MG63 (cell line): ENCODE data around the gene MYH7B. TPM values are rescaled to one million over a fixed set of nuclear protein-coding genes. Genes with fewer than 3 reads are reported as not detected.

Experiments used
- DNase-seq: peaks from one replicate; pipeline ENCODE4 v3.0.0-alpha.2; 2020
- H3K27me3 ChIP-seq: fragments of 250-450 bp; sonication (Bioruptor Pico); 2 replicates; pipeline ENCODE4 v1.5.1; 2020; ENCODE audit warnings: mild to moderate bottlenecking, moderate library complexity
- H3K36me3 ChIP-seq: fragments of 250-450 bp; sonication (Bioruptor Pico); 2 replicates; pipeline ENCODE4 v1.5.1; 2020; ENCODE audit warnings: mild to moderate bottlenecking, moderate library complexity
- H3K4me3 ChIP-seq: fragments of 250-450 bp; sonication (Bioruptor Pico); 2 replicates; pipeline ENCODE4 v1.5.1; 2020; ENCODE audit warnings: mild to moderate bottlenecking, moderate library complexity
- H3K9me3 ChIP-seq: fragments of 250-450 bp; sonication (Bioruptor Pico); 2 replicates; pipeline ENCODE4 v1.5.1; 2020; ENCODE audit warnings: mild to moderate bottlenecking, moderate library complexity
- total RNA-seq: library from RNA; depleted of rRNA; stranded (reverse); fragments of >200 nt; shearing (Covaris generic); gene quantifications from 2 replicates; pipeline ENCODE4 v1.2.3, GENCODE V29; 2014; ENCODE audit warnings: low replicate concordance; rRNA removed

The MYH7B gene
- not detected in 2 replicates for total RNA-seq

GRCh38 chr20:34955231-34956040 is at the start of gene MYH7B, which contains the start of gene GSS:
Gene MYH7B, plus strand, starts transcription at chr20:34955868. Its CDS starts 22,138 bp downstream, at chr20:34978006.
Gene GSS, minus strand, starts transcription at chr20:34955806. Its CDS starts 3,954 bp downstream, at chr20:34951852.
- H3K9me3 ChIP-seq, result no peaks in the 10 kb centered on the region
- peak; percentile 98 for DNase-seq
- peaks cover 10% of the 10 kb centered on the region for H3K36me3 ChIP-seq
- peak within 1 kb of the TSS; percentile 75 for H3K4me3 ChIP-seq
- no peaks in the 10 kb centered on the region for H3K27me3 ChIP-seq

GRCh38 chr20:34907616-34908469 is 47.8 kb upstream of the MYH7B start:
- Histone ChIP-seq H3K9me3 (no peaks in the 10 kb centered on the region), H3K4me3 (no peak overlapping the region), H3K27me3 (no peaks in the 10 kb centered on the region), H3K36me3 (no peaks in the 10 kb centered on the region)
- DNase-seq, result peak; percentile 90

- H3K27me3 ChIP-seq, result no peaks in the 10 kb centered on the region
- no peaks in the 10 kb centered on the region for H3K9me3 ChIP-seq
- no peak overlapping the region for H3K4me3 ChIP-seq
- no peaks in the 10 kb centered on the region for H3K36me3 ChIP-seq
- no peak for DNase-seq
Measured at GRCh38 chr20:34915131-34915530, 40.5 kb upstream of the MYH7B start.

GRCh38 chr20:34915749-34916455 is 39.8 kb upstream of the MYH7B start:
- H3K27me3 ChIP-seq, result no peaks in the 10 kb centered on the region
- 0 out of 2 replicates have a peak, but pooled peaks cover 2% of the 10 kb centered on the region for H3K36me3 ChIP-seq
- DNase-seq, result no peak
- H3K9me3 ChIP-seq, result no peaks in the 10 kb centered on the region
- H3K4me3 ChIP-seq, result no peak overlapping the region

- Histone ChIP-seq H3K27me3 (no peaks in the 10 kb centered on the region), H3K9me3 (no peaks in the 10 kb centered on the region), H3K4me3 (no peak overlapping the region), H3K36me3 (0 out of 2 replicates have a peak, but pooled peaks cover 11% of the 10 kb centered on the region)
- DNase-seq, result no peak
Measured at GRCh38 chr20:34916774-34917354, 38.8 kb upstream of the MYH7B start.

GRCh38 chr20:34920055-34920454 is 35.6 kb upstream of the MYH7B start:
- Histone ChIP-seq H3K36me3 (peaks cover 21% of the 10 kb centered on the region), H3K4me3 (no peak overlapping the region), H3K9me3 (peaks cover 2% of the 10 kb centered on the region; the same call in 1 of the 2 replicates), H3K27me3 (no peaks in the 10 kb centered on the region)
- DNase-seq, result no peak

- Histone ChIP-seq H3K27me3 (no peaks in the 10 kb centered on the region), H3K9me3 (peaks cover 2% of the 10 kb centered on the region; the same call in 1 of the 2 replicates), H3K36me3 (peaks cover 35% of the 10 kb centered on the region), H3K4me3 (no peak overlapping the region)
- DNase-seq, result no peak
Measured at GRCh38 chr20:34921436-34921835, 34.2 kb upstream of the MYH7B start.

- peak; percentile 70 for DNase-seq
- H3K9me3 ChIP-seq, result peaks cover 2% of the 10 kb centered on the region; the same call in 1 of the 2 replicates
- H3K27me3 ChIP-seq, result no peaks in the 10 kb centered on the region
- H3K36me3 ChIP-seq, result peaks cover 42% of the 10 kb centered on the region
- H3K4me3 ChIP-seq, result no peak overlapping the region
Measured at GRCh38 chr20:34922654-34923381, 32.9 kb upstream of the MYH7B start.

- Histone ChIP-seq H3K4me3 (no peak overlapping the region), H3K36me3 (peaks cover 47% of the 10 kb centered on the region), H3K27me3 (no peaks in the 10 kb centered on the region), H3K9me3 (peaks cover 2% of the 10 kb centered on the region; the same call in 1 of the 2 replicates)
- DNase-seq, result no peak
Measured at GRCh38 chr20:34923414-34923813, 32.3 kb upstream of the MYH7B start.

- peaks cover 57% of the 10 kb centered on the region for H3K36me3 ChIP-seq
- H3K4me3 ChIP-seq, result no peak overlapping the region
- DNase-seq, result no peak
Measured at GRCh38 chr20:34925341-34925740, 30.3 kb upstream of the MYH7B start.

GRCh38 chr20:34925981-34926380 is 29.7 kb upstream of the MYH7B start:
- Histone ChIP-seq H3K36me3 (peaks cover 55% of the 10 kb centered on the region), H3K4me3 (no peak overlapping the region), H3K27me3 (no peaks in the 10 kb centered on the region), H3K9me3 (peaks cover 2% of the 10 kb centered on the region; the same call in 1 of the 2 replicates)
- DNase-seq, result no peak

More at GRCh38 chr20:34925341-34925740, 30.3 kb upstream of the MYH7B start:
- Histone ChIP-seq H3K27me3 (no peaks in the 10 kb centered on the region), H3K9me3 (peaks cover 2% of the 10 kb centered on the region; the same call in 1 of the 2 replicates)

GRCh38 chr20:34926581-34926980 is 29.1 kb upstream of the MYH7B start:
- H3K4me3 ChIP-seq, result no peak overlapping the region
- H3K27me3 ChIP-seq, result no peaks in the 10 kb centered on the region
- H3K36me3 ChIP-seq, result peaks cover 53% of the 10 kb centered on the region
- peaks cover 2% of the 10 kb centered on the region; the same call in 1 of the 2 replicates for H3K9me3 ChIP-seq
- DNase-seq, result no peak

GRCh38 chr20:34927736-34928135 is 27.9 kb upstream of the MYH7B start:
- DNase-seq, result no peak
- Histone ChIP-seq H3K9me3 (peaks cover 2% of the 10 kb centered on the region; the same call in 1 of the 2 replicates), H3K36me3 (peaks cover 59% of the 10 kb centered on the region), H3K27me3 (no peaks in the 10 kb centered on the region), H3K4me3 (no peak overlapping the region)

GRCh38 chr20:34928411-34928810 is 27.3 kb upstream of the MYH7B start:
- no peaks in the 10 kb centered on the region for H3K27me3 ChIP-seq
- no peak for DNase-seq
- H3K4me3 ChIP-seq, result no peak overlapping the region
- H3K9me3 ChIP-seq, result peaks cover under 1% of the 10 kb centered on the region; the same call in 1 of the 2 replicates
- peaks cover 56% of the 10 kb centered on the region for H3K36me3 ChIP-seq

- H3K4me3 ChIP-seq, result no peak overlapping the region
- DNase-seq, result no peak
- H3K36me3 ChIP-seq, result peaks cover 49% of the 10 kb centered on the region
- no peaks in the 10 kb centered on the region for H3K27me3 ChIP-seq
- H3K9me3 ChIP-seq, result no peaks in the 10 kb centered on the region
Measured at GRCh38 chr20:34931771-34932170, 23.9 kb upstream of the MYH7B start.
